ENCODE measurements around the gene C2orf49. TPM values are rescaled to one million over a fixed set of nuclear protein-coding genes. Genes with fewer than 3 reads are reported as not detected.
A peak's percentile ranks its signal among the peaks of the same experiment; 100 is the strongest.

C2orf49 gene
- total RNA-seq, 1 donor from 2014 or later = 10.7 TPM

DNA sequence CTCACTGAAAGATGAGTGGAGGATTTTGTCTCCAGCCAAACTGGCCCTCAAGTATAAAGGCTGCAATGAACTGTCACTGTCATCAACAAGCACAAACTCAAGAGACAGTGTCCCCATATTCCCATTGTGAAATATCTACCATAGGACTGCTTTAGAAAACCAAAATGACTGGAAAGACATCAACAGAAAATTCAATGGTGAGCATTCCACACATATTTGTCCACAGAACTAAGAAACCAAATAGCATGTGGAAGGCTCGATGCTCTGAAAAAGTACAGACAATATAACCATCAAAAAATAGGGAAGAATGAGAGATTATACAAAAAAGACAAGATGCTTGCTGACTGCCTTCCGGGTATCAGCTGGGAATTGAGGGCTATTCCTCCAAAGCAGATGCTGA lies 45.4 kb upstream of the C2orf49 start:
- no peak for DNase-seq
- peaks cover 6% of the 10 kb centered on the region for H3K27me3 Mint-ChIP-seq (ENCODE audit: unreplicated experiment)
- peaks cover 2% of the 10 kb centered on the region for H3K9me3 Mint-ChIP-seq (ENCODE audit: unreplicated experiment)
- H3K27ac Mint-ChIP-seq (ENCODE audit: unreplicated experiment) = no peak overlapping the region
- no peak overlapping the region for H3K4me3 Mint-ChIP-seq (ENCODE audit: unreplicated experiment)
- H3K4me1 Mint-ChIP-seq (ENCODE audit: low read depth, unreplicated experiment) = peaks cover 13% of the 10 kb centered on the region
- no peaks in the 10 kb centered on the region for H3K36me3 Mint-ChIP-seq (ENCODE audit: unreplicated experiment)
- TF ChIP-seq CTCF (IDR thresholded peaks at IDR 0.05; ENCODE audit: partially characterized antibody, unreplicated experiment) = no peak

DNA sequence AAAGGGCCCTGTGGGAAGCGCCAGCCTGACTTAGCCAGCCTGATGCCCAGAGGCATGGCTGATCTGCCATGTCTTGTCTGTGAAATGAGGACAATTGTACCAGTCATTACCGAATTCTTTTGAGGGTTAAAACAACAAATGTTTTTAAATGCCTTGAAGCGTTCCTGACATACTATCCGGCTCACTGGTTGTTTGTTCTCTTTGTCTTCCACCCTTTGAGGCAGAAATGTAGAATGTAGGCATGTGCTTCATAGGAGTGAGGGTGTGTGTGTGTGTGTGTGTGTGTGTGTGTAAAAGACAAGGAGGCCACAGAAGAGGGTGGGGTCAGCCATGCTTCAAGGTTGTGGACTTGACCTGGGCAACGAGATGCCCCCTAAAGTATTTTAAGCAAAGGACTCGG lies 43.3 kb upstream of the C2orf49 start:
- TF ChIP-seq CTCF (IDR thresholded peaks at IDR 0.05; ENCODE audit: partially characterized antibody, unreplicated experiment) = no peak
- DNase-seq = no peak
- Mint-ChIP-seq H3K4me3 (ENCODE audit: unreplicated experiment) (no peak overlapping the region), H3K36me3 (ENCODE audit: unreplicated experiment) (peaks cover 3% of the 10 kb centered on the region), H3K27ac (ENCODE audit: unreplicated experiment) (no peak overlapping the region), H3K9me3 (ENCODE audit: unreplicated experiment) (peaks cover 2% of the 10 kb centered on the region), H3K4me1 (ENCODE audit: low read depth, unreplicated experiment) (peaks cover 10% of the 10 kb centered on the region), H3K27me3 (ENCODE audit: unreplicated experiment) (peaks cover 6% of the 10 kb centered on the region)

DNA sequence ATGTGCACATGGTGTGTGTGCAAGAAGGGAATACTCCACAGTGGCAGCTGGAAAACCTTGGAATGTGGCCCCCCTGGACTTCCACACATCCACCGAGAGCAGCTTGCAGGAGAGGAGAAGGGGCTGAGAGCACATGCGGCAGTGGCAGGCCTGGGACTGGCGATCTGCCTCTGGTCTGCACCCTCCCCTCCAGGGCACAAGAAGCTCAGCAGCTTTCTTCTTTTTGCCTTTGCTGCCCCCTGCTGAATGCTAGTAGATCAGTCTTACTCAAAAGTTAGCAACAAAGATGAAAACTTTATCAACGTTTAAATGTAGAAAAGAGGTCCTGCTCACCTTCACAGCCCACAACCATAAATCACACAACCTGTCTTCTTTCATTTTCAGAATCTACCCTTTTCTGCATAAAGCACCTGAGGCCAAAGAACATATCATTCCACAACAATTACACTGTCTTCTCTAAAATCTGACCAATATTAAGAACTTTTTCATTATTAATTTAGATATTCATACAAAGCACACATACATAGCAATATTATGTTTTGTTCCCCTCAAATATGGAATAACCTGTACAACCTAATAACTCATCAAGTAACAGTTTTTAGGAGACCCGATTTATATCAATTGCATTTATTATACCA lies 42.4 kb upstream of the C2orf49 start:
- peak; percentile 73 for DNase-seq
- Mint-ChIP-seq H3K4me1 (ENCODE audit: low read depth, unreplicated experiment) (peaks cover 10% of the 10 kb centered on the region), H3K4me3 (ENCODE audit: unreplicated experiment) (no peak overlapping the region), H3K27ac (ENCODE audit: unreplicated experiment) (no peak overlapping the region), H3K9me3 (ENCODE audit: unreplicated experiment) (peaks cover 2% of the 10 kb centered on the region), H3K27me3 (ENCODE audit: unreplicated experiment) (peaks cover 6% of the 10 kb centered on the region), H3K36me3 (ENCODE audit: unreplicated experiment) (peaks cover 3% of the 10 kb centered on the region)
- peak; percentile 62 for TF ChIP-seq CTCF (IDR thresholded peaks at IDR 0.05; ENCODE audit: partially characterized antibody, unreplicated experiment)

GRCh38 chr2:105296017-105296611 lies 41.2 kb upstream of the C2orf49 start:
- Mint-ChIP-seq H3K4me1 (ENCODE audit: low read depth, unreplicated experiment) (peaks cover 10% of the 10 kb centered on the region), H3K9me3 (ENCODE audit: unreplicated experiment) (peaks cover 2% of the 10 kb centered on the region), H3K27ac (ENCODE audit: unreplicated experiment) (no peak overlapping the region), H3K36me3 (ENCODE audit: unreplicated experiment) (peaks cover 3% of the 10 kb centered on the region), H3K27me3 (ENCODE audit: unreplicated experiment) (peaks cover 6% of the 10 kb centered on the region), H3K4me3 (ENCODE audit: unreplicated experiment) (no peak overlapping the region)
- DNase-seq = no peak
- no peak for TF ChIP-seq CTCF (IDR thresholded peaks at IDR 0.05; ENCODE audit: partially characterized antibody, unreplicated experiment)

- peaks cover 6% of the 10 kb centered on the region for H3K27me3 Mint-ChIP-seq (ENCODE audit: unreplicated experiment)
- no peak for TF ChIP-seq CTCF (IDR thresholded peaks at IDR 0.05; ENCODE audit: partially characterized antibody, unreplicated experiment)
- H3K4me1 Mint-ChIP-seq (ENCODE audit: low read depth, unreplicated experiment) = peaks cover 7% of the 10 kb centered on the region
- no peak for DNase-seq
- H3K9me3 Mint-ChIP-seq (ENCODE audit: unreplicated experiment) = no peaks in the 10 kb centered on the region
- no peak overlapping the region for H3K27ac Mint-ChIP-seq (ENCODE audit: unreplicated experiment)
- H3K36me3 Mint-ChIP-seq (ENCODE audit: unreplicated experiment) = peaks cover 3% of the 10 kb centered on the region
- H3K4me3 Mint-ChIP-seq (ENCODE audit: unreplicated experiment) = no peak overlapping the region
These were observed 40.1 kb upstream of the C2orf49 start for GRCh38 chr2:105297216-105297615.
